IMR-90 (cell line): ENCODE results near the gene MUSTN1. TPM values are rescaled to one million over a fixed set of nuclear protein-coding genes. Genes with fewer than 3 reads are reported as not detected.

Source experiments
- ATAC-seq: fragments of 200-7000 bp; cut with Tn5 transposase; 2 replicates; pipeline ENCODE4 v1.9.1; 2020; ENCODE audit warnings: low read depth, mild to moderate bottlenecking, moderate library complexity
- BruUV-seq: library from RNA; stranded (reverse); fragments of 400-500 nt; replicated peaks from 2 replicates; lab custom pipeline; 2021; lab: Mats Ljungman, UMichigan
- CTCF ChIA-PET: fragments of 300-600 bp; formaldehyde crosslinking; extraction: SDS; loops from one replicate; lab custom pipeline; 2021; ENCODE audit warnings: antibody characterized with exemption; lab: Yijun Ruan, JAX
- POLR2A ChIA-PET: fragments of 300-600 bp; sonication (Branson Sonifier 250); formaldehyde crosslinking; loops from one replicate; lab custom pipeline; 2022; ENCODE audit warnings: antibody characterized with exemption; ENCODE audit not compliant: unreplicated experiment; lab: Charles Lee
- DNase-seq: peaks from one replicate; pipeline ENCODE4 v3.0.0; 2013
- H2AFZ ChIP-seq: replicated peaks from 2 replicates; pipeline ENCODE3; 2013; ENCODE audit warnings: low read length, mild to moderate bottlenecking; ENCODE audit not compliant: poor library complexity
- H2AK5ac ChIP-seq: 2 replicates; pipeline ENCODE4 v1.6.1; 2013; ENCODE audit warnings: low read depth, low read length, inconsistent platforms
- H2AK9ac ChIP-seq: replicated peaks from 2 replicates; pipeline ENCODE3; 2013; ENCODE audit warnings: mild to moderate bottlenecking, low read depth, low read length, moderate library complexity; ENCODE audit not compliant: poor library complexity
- H2BK120ac ChIP-seq: 2 replicates; pipeline ENCODE4 v1.6.1; 2013; ENCODE audit warnings: low read depth, low read length, inconsistent platforms
- H2BK15ac ChIP-seq: 3 replicates; pipeline ENCODE4 v1.6.1; 2013; ENCODE audit warnings: low read depth, low read length, inconsistent platforms
- H2BK20ac ChIP-seq: 2 replicates; pipeline ENCODE4 v1.6.1; 2013; ENCODE audit warnings: low read depth, mild to moderate bottlenecking, inconsistent platforms, low read length, moderate library complexity
- H2BK5ac ChIP-seq: 2 replicates; pipeline ENCODE4 v1.6.1; 2013; ENCODE audit warnings: mild to moderate bottlenecking, low read depth, low read length, inconsistent platforms; ENCODE audit not compliant: poor library complexity, severe bottlenecking
- H3K14ac ChIP-seq: replicated peaks from 2 replicates; pipeline ENCODE4 v1.6.1; 2013; ENCODE audit warnings: low read depth, low read length, inconsistent platforms
- H3K18ac ChIP-seq: 2 replicates; pipeline ENCODE4 v1.6.1; 2013; ENCODE audit warnings: low read depth, low read length, control low read depth
- H3K23ac ChIP-seq: 2 replicates; pipeline ENCODE4 v1.6.1; 2013; ENCODE audit warnings: low read depth, low read length, inconsistent platforms
- H3K27ac ChIP-seq: 2 replicates; pipeline ENCODE4 v1.5.1; 2013; ENCODE audit warnings: mild to moderate bottlenecking, control low read depth, low read length; ENCODE audit not compliant: insufficient read depth
- H3K27me3 ChIP-seq: 2 replicates; pipeline ENCODE4 v1.6.1; 2013; ENCODE audit warnings: low read length; ENCODE audit not compliant: control insufficient read depth, insufficient read depth
- H3K36me3 ChIP-seq: 2 replicates; pipeline ENCODE4 v1.6.1; 2013; ENCODE audit warnings: low read length, mixed read lengths; ENCODE audit not compliant: control insufficient read depth, insufficient read depth
- H3K4ac ChIP-seq: 2 replicates; pipeline ENCODE4 v1.6.1; 2013; ENCODE audit warnings: low read depth, low read length, inconsistent platforms
- H3K4me1 ChIP-seq: 2 replicates; pipeline ENCODE4 v1.6.1; 2013; ENCODE audit warnings: low read length, mixed read lengths; ENCODE audit not compliant: control insufficient read depth, insufficient read depth
- H3K4me2 ChIP-seq: 2 replicates; pipeline ENCODE4 v1.6.1; 2013; ENCODE audit warnings: low read depth, mild to moderate bottlenecking, control low read depth, low read length, moderate library complexity
- H3K4me3 ChIP-seq: 2 replicates; pipeline ENCODE4 v1.5.1; 2013; ENCODE audit warnings: low read depth, mild to moderate bottlenecking, control low read depth, low read length, moderate library complexity; ENCODE audit not compliant: insufficient read depth
- H3K56ac ChIP-seq: 2 replicates; pipeline ENCODE4 v1.6.1; 2013; ENCODE audit warnings: low read length, inconsistent platforms; ENCODE audit not compliant: insufficient read depth; ENCODE audit errors: extremely low read depth
- H3K79me1 ChIP-seq, 2 experiments: 2 replicates each; pipeline ENCODE4 v1.6.1; 2013; ENCODE audit warnings: low read length in 2 of 2, inconsistent platforms in 1 of 2, low read depth in 1 of 2
- H3K9ac ChIP-seq: 2 replicates; pipeline ENCODE4 v1.6.1; 2013; ENCODE audit warnings: low read depth, low read length, control low read depth
- H3K9me1 ChIP-seq: 2 replicates; pipeline ENCODE4 v1.6.1; 2013; ENCODE audit warnings: low read length, inconsistent platforms; ENCODE audit not compliant: insufficient read depth
- H3K9me3 ChIP-seq: 2 replicates; pipeline ENCODE4 v1.6.1; 2013; ENCODE audit warnings: low read length; ENCODE audit not compliant: control insufficient read depth, insufficient read depth
- H4K20me1 ChIP-seq: 2 replicates; pipeline ENCODE4 v1.6.1; 2013; ENCODE audit warnings: low read length, inconsistent platforms; ENCODE audit not compliant: insufficient read depth
- H4K5ac ChIP-seq: 2 replicates; pipeline ENCODE4 v1.6.1; 2013; ENCODE audit warnings: mild to moderate bottlenecking, low read depth, low read length, control low read depth
- H4K8ac ChIP-seq, 2 experiments: 2 replicates each; pipeline ENCODE4 v1.6.1; 2013; ENCODE audit warnings: low read depth in 2 of 2, low read length in 2 of 2, control low read depth in 1 of 2, inconsistent platforms in 1 of 2
- H4K91ac ChIP-seq: 2 replicates; pipeline ENCODE4 v1.6.1; 2013; ENCODE audit warnings: low read depth, low read length, inconsistent platforms; ENCODE audit not compliant: insufficient read depth
- FOS ChIP-seq: fragments of 150-350 bp; IDR thresholded peaks from 2 replicates; pipeline ENCODE4 v1.6.1; 2016; ENCODE audit warnings: low read depth, low read length
- MAZ ChIP-seq: IDR thresholded peaks from 2 replicates; pipeline ENCODE4 v1.6.1; 2012; ENCODE audit warnings: low read depth, mild to moderate bottlenecking, low read length, improper control_type of control experiment, moderate library complexity, borderline replicate concordance
- WGBS, 2 experiments: methylation state at CpG; one replicate each; pipeline versions ENCODE4 v1.1.5 to v1.1.7; 2013; ENCODE audit warnings: missing lambda C conversion rate in 2 of 2; ENCODE audit not compliant: insufficient read length in 1 of 2; ENCODE audit errors: extremely low coverage in 2 of 2; 5-methylcytosine and 5-hydroxymethylcytosine counted together
- dilution Hi-C: fragments of 300-500 bp; cut with HindIII; formaldehyde crosslinking; loops from one replicate; pipeline ENCODE4 v1.14.3; 2018; ENCODE audit warnings: low sequenced_read_pairs; ENCODE audit not compliant: unreplicated experiment
- in situ Hi-C: fragments of 300-500 bp; cut with MboI; formaldehyde crosslinking; loops from 3 replicates; pipeline ENCODE4 v1.14.3; 2019; ENCODE audit warnings: low sequenced_read_pairs, inconsistent platforms, mixed read lengths
- intact Hi-C: fragments of 100-400 bp; cut with micrococcal nuclease; formaldehyde crosslinking; loops from 2 replicates; pipeline ENCODE4 v1.10.0; 2022
- polyA plus RNA-seq, 3 experiments: library from polyadenylated mRNA; depleted of rRNA; stranded (reverse); fragments of >200 nt; gene quantifications; 2 replicates each; pipeline ENCODE4 v1.2.3, GENCODE V29; 2012; ENCODE audit warnings: low replicate concordance in 1 of 3
- total RNA-seq: library from RNA; depleted of rRNA; stranded (reverse); fragments of >200 nt; gene quantifications from 2 replicates; pipeline ENCODE4 v1.2.3, GENCODE V29; 2012
- TF ChIP-seq, protein P1 (sequence below): fragments of 150-350 bp; IDR thresholded peaks from 2 replicates; pipeline ENCODE4 v1.6.1; 2017; ENCODE audit warnings: mild to moderate bottlenecking, antibody characterized with exemption, low read length, low read depth

MUSTN1 gene
- total and polyA plus RNA-seq, 2 of the 4 experiments (the other 2 are of a cell fraction), result not detected

DNA sequence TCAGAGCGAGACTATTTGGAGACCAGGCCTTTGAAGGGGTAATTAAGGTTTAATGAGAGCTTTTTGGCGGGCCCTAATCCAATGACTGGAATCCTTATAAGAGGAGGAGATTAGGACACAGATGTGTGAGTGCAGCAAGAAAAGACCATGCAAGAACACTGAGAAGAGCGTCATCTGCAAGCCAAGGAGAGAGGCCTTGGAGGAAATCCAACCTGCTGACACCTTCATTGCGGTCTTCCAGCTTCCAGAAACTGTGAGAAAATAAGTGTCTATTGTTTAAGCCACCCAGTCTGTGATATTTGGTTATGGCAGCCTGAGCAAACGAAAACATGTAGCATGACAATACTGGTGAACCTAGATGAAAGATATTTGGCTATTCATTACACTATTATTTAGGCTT, 23.0 kb upstream of the MUSTN1 start:
- in situ Hi-C loops, result no loop called here
- H3K9ac ChIP-seq, result no peak overlapping the region
- CTCF ChIA-PET, result no interaction called here

More for the DNA sequence above, 23.0 kb upstream of the MUSTN1 start:
- no TSS peak for BruUV-seq
- ATAC-seq (no peak), DNase-seq (no peak)
- no CpG with 5 or more reads among the region's 5 CpGs for WGBS, 2 experiments
- no peak overlapping the region for H3K14ac ChIP-seq
- peaks cover 7% of the 10 kb centered on the region; the same call in 1 of the 2 replicates for H4K20me1 ChIP-seq
- H4K91ac ChIP-seq, result no peak overlapping the region
- no peak overlapping the region for H2BK15ac ChIP-seq
- H2AK9ac ChIP-seq, result no peak overlapping the region
- no peak overlapping the region for H3K4me2 ChIP-seq
- H4K5ac ChIP-seq, result no peak overlapping the region
- H2AK5ac ChIP-seq, result no peak overlapping the region
- H3K9me1 ChIP-seq, result peaks cover 12% of the 10 kb centered on the region; the same call in 1 of the 2 replicates
- no peak overlapping the region for H2BK5ac ChIP-seq
- POLR2A ChIA-PET, result no interaction called here
- no peak overlapping the region for H2AFZ ChIP-seq
- intact Hi-C loops (no loop called here), dilution Hi-C loops (no loop called here)
- H3K23ac ChIP-seq, result no peak overlapping the region
- H3K18ac ChIP-seq, result no peak overlapping the region
- no peak overlapping the region for H2BK120ac ChIP-seq
- H3K4me1 ChIP-seq, result peaks cover 2% of the 10 kb centered on the region; the same call in 1 of the 2 replicates
- no peak overlapping the region for H3K4me3 ChIP-seq
- TF ChIP-seq, protein P1, sequence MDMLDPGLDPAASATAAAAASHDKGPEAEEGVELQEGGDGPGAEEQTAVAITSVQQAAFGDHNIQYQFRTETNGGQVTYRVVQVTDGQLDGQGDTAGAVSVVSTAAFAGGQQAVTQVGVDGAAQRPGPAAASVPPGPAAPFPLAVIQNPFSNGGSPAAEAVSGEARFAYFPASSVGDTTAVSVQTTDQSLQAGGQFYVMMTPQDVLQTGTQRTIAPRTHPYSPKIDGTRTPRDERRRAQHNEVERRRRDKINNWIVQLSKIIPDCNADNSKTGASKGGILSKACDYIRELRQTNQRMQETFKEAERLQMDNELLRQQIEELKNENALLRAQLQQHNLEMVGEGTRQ, result no peak
- TF ChIP-seq MAZ (no peak), FOS (no peak)
- no peak overlapping the region for H2BK20ac ChIP-seq
- no peak overlapping the region for H4K8ac ChIP-seq
- H3K27me3 ChIP-seq, result no peaks in the 10 kb centered on the region
- H3K56ac ChIP-seq, result no peak overlapping the region
- H3K4ac ChIP-seq, result no peak overlapping the region
- peaks cover 0 to 3% of the 10 kb centered on the region in 2 experiments; a peak in 1 of 4 replicates for H3K79me1 ChIP-seq
- H3K9me3 ChIP-seq, result no peaks in the 10 kb centered on the region
- H3K36me3 ChIP-seq, result no peaks in the 10 kb centered on the region; the same call in 1 of the 2 replicates
- H3K27ac ChIP-seq, result no peak overlapping the region
